Glomerular endothelial cell (primary cell): ENCODE measurements around the gene ZFPM1. TPM values are rescaled to one million over a fixed set of nuclear protein-coding genes. Genes with fewer than 3 reads are reported as not detected.

ENCODE experiments used
- DNase-seq: peaks from one replicate; pipeline ENCODE4 v3.0.0-alpha.2; 2011; ENCODE audit warnings: low read depth, low spot score; ENCODE audit errors: extremely low read depth
- total RNA-seq: library from RNA; depleted of rRNA; stranded (reverse); fragments of >200 nt; gene quantifications from 2 replicates; pipeline ENCODE4 v1.2.3, GENCODE V29; 2015

The ZFPM1 gene
- total RNA-seq, 1 donor from 2014 or later: 3.3 TPM

DNA sequence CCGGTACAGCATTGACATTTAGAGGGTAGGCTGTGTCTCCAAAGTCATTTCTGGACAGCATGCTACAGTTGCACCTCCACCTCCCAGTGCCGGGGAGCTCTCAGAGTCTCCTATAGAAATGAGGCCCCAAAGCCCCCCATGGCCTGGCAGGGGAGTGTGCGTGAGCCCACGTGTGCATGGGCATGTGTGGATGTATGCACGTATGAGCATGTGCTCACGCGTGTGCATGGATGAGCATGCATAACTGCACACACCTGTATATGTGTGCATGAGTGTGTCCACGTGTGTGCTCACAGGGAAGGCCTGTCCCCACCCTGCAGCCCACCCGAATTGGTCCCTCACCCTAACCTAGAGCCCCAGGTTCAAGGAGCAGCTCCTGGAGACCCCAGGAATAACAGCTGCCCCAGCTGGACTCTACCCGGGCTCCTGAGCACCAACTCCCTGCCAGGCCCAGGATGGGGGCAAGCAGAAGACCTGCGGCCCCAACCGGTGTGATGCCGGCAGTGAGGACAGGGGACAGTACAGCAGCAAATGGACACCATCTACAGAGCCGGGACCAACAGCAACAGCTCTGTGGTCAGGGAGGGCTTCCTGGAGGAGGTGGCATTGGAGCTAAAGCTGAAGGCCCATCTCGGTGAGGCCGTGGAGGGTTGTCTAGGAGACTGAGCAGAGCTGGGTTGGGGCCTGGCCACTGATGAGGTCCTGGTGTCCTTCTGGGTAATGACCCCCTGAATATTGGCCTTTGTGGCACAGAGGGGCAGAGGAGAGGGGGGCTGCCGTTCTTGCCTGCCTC lies 35.2 kb upstream of the ZFPM1 start:
- DNase-seq: no peak

DNA sequence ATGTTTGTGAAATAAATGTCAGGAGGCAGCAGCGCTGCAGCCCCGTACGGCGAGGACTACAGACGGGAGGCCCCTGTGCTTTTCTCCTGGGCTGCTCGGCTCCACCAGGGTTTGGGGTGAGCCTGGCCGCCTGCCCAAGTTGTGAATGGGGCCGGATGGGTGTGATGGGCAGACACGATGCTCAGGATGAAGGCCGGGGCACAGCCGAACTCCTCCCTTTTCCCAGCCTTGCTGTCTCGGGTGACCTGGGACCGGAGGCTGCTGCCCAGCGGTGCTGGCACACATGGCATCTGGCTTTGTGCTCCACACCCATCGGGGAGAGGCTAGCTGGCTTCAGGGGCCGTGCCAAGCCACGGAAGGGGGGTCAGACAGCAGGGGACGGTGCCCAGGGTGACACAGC lies 34.2 kb upstream of the ZFPM1 start:
- no peak for DNase-seq

DNA sequence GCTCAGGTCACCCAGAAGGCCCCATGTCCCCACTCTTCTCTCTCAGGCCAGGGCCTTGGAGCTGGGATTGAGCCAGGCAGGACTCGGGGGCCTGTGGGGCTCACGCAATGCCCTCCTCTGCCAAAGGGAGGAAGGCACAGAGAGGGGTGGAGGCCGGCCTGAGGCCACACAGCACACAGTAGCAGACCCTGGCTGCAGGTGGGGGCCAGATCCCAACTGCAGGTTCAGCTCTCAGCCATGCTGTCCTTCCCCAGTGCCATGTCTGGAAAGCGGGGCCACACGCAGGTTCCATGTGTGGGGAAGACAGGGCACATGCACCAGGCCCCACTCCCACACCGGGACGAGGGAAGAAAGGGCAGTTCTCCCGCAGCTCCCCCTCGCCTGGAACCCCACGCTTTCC lies 33.3 kb upstream of the ZFPM1 start:
- no peak for DNase-seq

DNA sequence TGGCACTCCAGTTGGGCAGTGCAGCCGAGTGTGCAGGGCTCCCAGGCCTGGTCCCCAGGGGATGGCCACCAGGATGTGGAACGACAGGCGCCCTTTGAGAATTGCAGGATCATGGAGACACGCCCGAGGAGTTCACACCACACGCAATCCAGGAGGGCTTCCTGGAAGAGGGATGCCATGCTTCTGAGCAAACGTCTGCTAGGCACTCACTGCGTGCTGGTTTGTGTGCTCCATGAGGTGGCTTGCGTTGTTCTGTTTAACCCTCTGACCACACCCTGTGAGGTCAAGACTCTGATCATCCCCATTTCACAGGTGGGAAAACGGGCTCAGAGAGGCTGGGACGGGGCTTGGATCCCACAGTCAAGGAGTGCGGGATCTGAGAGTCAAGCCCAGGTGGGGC lies 32.6 kb upstream of the ZFPM1 start:
- no peak for DNase-seq

DNA sequence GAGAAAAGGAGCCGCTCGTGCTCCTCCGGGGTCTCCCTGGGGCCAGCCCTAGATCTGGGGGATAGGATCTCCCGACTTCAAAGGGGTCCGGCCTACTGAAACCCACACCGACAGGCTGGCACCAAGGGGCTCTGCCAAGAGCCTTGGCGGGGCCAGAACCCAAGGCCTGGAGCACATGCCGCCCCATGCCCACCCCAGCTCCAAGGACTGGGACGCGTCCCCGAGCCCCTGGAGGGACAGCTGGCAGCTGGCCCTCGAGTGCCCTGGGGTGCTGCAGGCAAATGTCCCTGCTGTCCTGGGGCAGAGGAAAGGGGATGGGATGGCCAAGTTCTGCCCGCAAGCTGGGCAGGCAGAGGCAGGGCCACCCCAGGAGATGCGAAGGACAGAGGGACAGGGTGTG lies 31.8 kb upstream of the ZFPM1 start:
- DNase-seq: no peak

DNA sequence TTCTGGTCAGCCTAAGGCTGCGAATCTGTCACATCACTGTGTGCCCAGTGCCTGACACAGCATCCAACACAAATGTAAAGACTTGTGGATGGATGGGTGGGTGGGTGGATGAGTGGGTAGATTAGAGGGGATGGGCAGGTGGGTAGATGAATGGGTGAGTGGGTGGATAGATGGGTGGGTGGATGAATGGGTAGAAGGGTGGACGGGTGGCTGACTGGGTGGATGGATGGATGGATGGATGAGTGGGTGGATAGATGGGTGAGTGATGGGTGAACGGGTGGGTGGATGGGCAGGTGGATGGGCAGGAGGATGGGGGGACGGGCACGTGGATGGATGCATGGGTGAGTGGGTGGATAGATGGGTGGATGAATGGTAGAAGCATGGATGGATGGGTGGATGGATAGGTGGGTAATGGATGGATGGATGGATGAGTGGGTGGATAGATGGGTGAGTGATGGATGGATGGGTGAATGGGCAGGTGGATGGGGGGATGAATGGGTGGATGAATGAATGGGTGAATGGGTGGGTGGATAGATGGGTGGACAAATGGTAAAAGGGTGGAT lies 31.1 kb upstream of the ZFPM1 start:
- DNase-seq: no peak

DNA sequence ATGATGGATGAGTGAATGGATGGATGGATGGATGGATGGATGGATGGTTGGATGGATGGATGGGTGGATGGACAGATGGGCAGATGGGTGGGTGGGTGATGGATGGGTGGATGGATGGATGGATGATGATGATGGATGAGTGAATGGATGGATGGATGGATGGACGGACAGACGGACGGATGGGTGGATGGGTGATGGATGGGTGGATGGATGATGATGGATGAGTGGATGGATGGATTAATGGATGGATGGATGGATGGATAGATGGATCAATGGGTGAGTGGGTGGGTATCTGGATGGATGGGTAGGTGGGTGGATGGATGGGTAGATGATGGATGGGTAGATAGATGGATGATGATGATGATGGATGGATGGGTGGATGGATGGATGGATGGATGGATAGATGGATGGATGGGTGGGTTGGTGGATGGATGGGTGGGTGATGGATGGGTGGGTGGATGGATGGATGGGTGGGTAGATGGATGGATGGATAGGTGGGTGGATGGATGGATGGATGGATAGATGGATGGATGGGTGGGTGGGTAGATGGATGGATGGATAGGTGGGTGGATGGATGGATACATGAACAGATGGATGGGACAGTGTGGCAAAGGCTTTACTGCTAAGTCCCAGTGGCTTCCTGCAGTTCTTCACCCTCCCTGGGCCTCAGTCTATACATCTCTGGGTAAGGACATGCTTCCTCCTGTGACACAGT lies 30.2 kb upstream of the ZFPM1 start:
- DNase-seq: no peak

DNA sequence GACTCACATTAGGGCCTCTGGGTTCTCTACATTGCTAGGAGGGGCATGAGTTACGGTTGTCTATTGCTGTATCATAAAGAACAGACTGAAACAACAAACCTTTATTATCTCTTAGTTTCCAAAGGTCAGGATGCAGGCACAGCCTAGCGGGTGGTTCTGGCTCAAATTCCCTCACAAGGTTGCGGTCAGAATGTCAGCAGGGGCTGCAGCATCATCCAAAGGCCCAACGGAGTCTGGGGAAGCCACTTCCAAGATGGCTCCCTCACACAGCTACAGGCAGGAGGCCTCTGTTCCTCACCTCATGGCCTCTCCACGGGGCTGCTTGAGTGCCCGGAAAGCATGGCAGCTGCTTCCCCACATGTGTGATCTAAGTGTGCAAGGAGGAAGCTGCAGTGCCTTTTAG lies 29.6 kb upstream of the ZFPM1 start:
- DNase-seq: no peak

DNA sequence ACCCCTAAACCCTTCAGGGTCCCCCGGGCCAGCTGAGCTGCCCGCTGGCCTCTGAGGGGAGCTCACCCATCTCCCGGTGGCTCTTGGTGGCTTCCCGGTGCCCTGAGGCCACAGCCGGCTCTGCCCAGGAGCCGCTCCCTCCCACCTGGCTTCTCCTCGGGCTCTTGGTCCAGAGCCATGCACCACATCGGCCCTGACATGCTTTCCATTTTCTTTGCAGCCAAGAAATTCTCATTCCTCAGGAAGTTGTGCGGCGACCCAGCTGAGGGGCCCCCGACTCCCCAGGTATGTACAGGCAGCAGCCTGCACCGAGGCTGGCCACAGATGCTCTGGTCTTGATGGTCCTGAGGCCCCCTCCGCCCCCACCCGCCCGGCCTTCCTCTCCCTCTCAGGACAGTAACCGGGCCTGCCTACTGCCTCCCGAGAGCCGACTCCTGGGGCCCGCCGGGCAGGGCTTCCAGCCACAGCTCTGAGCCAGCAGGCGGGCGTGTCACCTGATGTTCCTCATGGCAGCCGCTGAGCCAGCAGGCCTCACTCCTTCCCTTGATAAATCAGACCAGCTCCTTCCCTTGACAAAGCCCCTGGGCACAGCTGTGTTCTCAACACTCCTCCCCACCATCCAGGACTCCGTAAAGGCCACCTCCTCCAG lies 28.4 kb upstream of the ZFPM1 start:
- no peak for DNase-seq

DNA sequence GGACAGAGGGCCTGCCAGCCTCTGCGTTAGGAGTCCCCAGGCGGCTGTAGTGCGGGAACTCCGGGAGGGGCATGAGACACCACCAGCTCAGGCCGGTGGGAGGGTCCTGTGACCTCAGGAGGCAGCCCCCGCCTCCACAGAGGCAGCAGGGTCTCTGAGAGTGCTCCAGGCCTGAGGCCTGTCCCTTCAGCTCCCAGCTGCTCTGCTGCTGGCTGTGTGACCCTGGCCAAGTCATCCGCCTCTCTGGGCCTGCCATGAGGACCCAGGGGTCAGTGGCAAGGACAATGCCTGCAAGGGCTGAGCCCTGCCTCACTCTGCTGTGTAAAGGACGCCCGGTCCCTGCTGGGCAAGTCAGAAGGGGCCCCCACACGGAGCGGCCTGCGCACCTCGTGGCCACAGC lies 27.1 kb upstream of the ZFPM1 start:
- DNase-seq: no peak

DNA sequence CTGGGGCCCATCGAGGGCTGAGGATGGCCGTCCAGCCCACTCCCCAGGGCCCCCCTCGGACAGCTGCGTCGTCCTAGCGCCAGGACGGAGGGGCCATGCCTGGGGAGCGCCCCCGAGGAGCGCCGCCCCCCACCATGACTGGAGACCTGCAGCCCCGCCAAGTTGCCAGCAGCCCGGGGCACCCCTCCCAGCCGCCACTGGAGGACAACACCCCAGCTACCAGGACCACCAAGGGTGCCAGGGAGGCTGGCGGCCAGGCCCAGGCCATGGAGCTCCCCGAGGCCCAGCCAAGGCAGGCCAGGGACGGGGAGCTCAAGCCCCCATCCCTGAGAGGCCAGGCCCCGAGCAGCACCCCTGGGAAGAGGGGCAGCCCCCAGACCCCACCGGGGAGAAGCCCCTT lies 25.7 kb upstream of the ZFPM1 start:
- no peak for DNase-seq

DNA sequence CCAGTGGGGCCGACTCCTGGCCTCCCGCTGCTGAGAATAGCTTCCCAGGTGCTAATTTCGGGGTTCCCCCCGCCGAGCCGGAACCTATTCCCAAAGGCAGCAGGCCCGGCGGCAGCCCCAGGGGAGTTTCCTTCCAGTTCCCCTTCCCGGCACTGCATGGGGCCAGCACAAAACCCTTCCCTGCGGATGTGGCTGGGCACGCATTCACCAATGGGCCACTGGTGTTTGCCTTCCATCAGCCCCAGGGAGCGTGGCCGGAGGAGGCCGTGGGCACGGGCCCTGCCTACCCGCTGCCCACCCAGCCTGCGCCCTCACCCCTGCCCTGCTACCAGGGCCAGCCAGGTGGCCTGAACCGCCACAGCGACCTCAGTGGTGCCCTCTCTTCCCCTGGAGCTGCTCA lies 24.9 kb upstream of the ZFPM1 start:
- no peak for DNase-seq

DNA sequence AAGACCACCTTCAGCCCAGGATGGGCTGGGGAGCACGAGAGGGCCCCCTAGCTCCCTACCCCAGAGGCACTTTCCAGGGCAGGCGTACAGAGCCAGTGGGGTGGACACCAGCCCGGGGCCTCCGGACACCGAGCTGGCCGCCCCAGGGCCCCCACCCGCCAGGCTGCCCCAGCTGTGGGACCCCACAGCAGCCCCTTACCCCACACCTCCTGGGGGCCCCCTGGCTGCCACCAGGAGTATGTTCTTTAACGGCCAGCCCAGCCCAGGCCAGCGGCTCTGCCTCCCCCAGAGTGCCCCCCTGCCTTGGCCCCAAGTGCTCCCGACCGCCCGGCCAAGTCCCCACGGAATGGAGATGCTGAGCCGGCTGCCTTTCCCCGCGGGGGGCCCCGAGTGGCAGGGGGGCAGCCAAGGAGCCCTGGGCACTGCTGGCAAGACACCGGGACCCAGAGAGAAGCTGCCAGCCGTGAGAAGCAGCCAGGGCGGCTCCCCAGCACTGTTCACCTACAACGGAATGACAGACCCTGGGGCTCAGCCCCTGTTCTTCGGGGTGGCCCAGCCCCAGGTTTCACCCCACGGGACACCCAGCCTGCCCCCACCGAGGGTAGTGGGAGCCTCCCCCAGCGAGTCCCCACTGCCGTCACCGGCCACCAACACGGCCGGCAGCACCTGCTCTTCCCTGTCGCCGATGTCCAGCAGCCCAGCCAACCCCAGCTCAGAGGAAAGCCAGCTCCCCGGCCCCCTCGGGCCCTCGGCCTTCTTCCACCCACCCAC lies 24.3 kb upstream of the ZFPM1 start:
- no peak for DNase-seq

DNA sequence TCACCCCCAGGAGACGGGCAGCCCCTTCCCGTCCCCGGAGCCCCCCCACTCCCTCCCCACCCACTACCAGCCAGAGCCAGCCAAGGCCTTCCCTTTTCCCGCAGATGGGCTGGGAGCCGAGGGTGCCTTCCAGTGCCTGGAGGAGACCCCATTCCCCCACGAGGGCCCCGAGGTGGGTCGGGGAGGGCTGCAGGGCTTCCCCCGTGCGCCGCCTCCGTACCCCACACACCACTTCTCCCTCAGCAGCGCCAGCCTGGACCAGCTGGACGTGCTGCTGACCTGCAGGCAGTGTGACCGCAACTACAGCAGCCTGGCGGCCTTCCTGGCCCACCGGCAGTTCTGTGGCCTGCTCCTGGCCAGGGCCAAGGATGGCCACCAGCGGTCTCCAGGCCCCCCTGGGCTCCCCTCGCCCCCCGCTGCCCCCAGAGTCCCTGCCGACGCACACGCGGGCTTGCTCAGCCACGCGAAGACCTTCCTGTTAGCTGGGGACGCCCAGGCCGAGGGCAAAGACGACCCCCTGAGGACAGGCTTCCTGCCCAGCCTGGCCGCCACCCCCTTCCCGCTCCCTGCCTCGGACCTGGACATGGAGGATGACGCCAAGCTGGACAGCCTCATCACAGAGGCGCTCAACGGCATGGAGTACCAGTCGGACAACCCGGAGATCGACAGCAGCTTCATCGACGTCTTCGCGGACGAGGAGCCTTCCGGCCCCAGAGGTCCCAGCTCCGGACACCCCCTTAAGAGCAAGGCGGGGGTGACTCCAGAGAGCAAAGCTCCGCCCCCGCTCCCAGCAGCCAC lies 23.5 kb upstream of the ZFPM1 start:
- no peak for DNase-seq

DNA sequence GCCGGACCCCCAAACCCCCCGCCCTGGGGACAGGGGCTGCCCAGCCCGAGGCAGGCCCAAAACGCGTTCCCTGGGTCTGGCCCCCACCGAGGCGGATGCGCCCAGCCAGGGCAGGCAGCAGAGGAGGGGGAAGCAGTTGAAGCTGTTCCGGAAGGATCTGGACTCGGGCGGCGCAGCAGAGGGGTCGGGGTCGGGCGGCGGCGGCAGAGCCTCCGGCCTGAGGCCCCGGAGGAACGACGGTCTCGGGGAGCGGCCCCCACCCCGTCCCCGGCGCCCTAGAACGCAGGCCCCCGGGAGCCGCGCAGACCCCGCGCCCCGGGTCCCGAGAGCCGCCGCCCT lies 22.9 kb upstream of the ZFPM1 start:
- DNase-seq: no peak

DNA sequence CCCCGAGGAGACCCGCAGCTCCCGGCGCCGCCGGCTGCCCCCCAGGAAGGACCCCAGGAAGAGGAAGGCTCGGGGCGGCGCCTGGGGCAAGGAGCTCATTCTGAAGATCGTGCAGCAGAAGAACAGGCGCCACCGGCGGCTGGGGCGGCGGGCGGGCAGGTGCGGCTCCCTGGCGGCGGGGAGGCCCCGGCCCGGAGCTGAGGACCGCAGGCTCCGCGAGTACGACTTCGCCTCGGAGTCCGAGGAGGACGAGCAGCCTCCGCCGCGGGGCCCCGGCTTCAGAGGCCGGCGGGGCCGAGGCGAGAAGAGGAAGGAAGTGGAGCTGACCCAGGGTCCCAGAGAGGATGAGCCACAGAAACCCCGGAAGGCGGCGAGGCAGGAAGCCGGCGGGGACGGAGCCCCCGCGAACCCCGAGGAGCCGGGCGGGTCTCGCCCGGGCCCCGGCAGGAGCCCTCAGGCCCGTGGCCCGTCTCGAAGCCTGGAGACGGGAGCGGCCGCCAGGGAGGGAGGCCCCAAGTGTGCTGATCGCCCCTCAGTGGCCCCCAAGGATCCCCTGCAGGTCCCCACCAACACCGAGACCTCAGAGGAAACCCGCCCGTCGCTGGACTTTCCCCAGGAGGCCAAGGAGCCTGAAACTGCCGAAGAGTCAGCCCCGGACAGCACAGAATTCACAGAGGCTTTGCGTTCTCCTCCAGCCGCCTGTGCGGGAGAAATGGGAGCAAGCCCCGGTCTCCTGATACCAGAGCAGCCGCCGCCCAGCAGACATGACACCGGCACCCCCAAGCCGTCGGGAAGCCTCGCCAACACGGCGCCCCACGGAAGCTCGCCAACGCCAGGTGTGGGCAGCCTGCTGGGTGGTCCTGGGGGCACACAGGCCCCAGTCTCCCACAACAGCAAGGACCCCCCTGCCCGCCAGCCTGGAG lies 22.3 kb upstream of the ZFPM1 start:
- DNase-seq: no peak

DNA sequence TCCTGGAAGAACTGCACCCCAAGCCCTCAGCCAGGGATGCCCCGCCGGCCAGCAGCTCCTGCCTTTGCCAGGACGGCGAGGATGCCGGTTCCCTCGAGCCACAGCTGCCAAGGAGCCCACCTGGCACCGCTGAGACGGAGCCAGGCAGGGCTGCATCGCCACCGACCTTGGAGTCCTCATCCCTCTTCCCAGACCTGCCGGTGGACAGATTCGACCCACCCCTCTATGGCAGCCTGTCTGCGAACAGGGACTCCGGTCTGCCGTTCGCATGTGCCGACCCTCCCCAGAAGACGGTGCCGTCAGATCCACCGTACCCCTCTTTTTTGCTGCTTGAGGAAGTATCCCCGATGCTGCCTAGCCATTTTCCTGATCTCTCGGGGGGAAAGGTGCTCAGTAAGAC lies 21.4 kb upstream of the ZFPM1 start:
- DNase-seq: no peak

DNA sequence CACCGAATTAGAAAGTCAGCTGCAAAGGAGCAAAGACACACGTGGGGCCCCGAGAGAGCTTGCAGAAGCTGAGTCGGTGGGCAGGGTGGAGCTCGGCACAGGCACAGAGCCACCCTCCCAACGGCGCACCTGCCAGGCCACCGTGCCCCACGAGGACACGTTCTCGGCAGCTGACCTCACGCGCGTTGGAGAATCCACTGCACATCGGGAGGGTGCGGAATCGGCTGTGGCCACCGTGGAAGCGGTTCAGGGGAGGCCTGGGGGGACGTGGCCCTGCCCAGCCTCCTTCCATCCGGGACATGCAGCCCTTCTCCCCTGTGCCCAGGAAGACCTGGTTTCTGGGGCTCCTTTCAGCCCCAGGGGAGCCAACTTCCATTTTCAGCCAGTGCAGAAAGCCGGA lies 20.9 kb upstream of the ZFPM1 start:
- no peak for DNase-seq

DNA sequence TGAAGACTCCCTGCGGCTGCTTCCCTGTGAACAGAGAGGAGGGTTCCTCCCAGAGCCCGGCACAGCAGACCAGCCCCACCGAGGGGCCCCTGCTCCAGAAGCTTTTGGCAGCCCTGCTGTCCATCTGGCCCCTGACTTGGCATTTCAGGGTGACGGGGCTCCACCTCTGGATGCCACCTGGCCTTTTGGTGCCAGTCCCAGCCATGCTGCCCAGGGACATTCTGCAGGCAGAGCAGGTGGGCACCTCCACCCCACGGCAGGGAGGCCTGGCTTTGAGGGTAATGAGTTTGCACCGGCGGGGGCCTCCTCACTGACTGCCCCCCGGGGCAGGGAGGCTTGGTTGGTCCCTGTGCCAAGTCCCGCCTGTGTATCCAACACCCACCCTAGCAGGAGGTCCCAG lies 20.3 kb upstream of the ZFPM1 start:
- no peak for DNase-seq
